DOHH2 (cell line): ENCODE data around the gene MRFAP1.
"Not testable (repeated sequence)": the region's sequence is repeated elsewhere in the genome, so short reads cannot be mapped to it uniquely, and the experiment has no call there.

ENCODE experiments used
- H3F3A ChIP-seq: fragments of 200-600 bp; sonication (generic), shearing (Covaris generic); 2 replicates; pipeline ENCODE4 v1.6.0; 2016; ENCODE audit warnings: antibody characterized with exemption, mild to moderate bottlenecking; ENCODE audit not compliant: control insufficient read depth, insufficient read depth
- H3K27ac ChIP-seq: fragments of 200-600 bp; sonication (generic); 2 replicates; pipeline ENCODE4 v1.5.1; 2014; ENCODE audit warnings: low read depth, mild to moderate bottlenecking, low read length, moderate library complexity
- H3K27me3 ChIP-seq: fragments of 200-600 bp; sonication (generic); 2 replicates; pipeline ENCODE4 v1.6.1; 2014; ENCODE audit warnings: mild to moderate bottlenecking, low read length, mixed read lengths; ENCODE audit not compliant: control insufficient read depth
- H3K36me3 ChIP-seq: fragments of 200-600 bp; sonication (generic); 2 replicates; pipeline ENCODE4 v1.6.1; 2014; ENCODE audit warnings: mild to moderate bottlenecking, low read length, moderate library complexity, mixed read lengths; ENCODE audit not compliant: control insufficient read depth
- H3K4me1 ChIP-seq: fragments of 200-600 bp; sonication (generic); 2 replicates; pipeline ENCODE4 v1.6.1; 2014; ENCODE audit warnings: mild to moderate bottlenecking, low read length, mixed read lengths; ENCODE audit not compliant: control insufficient read depth
- H3K4me2 ChIP-seq: fragments of 200-600 bp; sonication (generic); 2 replicates; pipeline ENCODE4 v1.6.0; 2014; ENCODE audit warnings: mild to moderate bottlenecking, low read length, moderate library complexity
- H3K4me3 ChIP-seq: fragments of 200-600 bp; sonication (generic); 2 replicates; pipeline ENCODE4 v1.5.1; 2014; ENCODE audit warnings: mild to moderate bottlenecking, low read length, mixed read lengths
- H3K79me2 ChIP-seq: fragments of 200-600 bp; sonication (generic); 2 replicates; pipeline ENCODE4 v1.6.1; 2014; ENCODE audit warnings: mild to moderate bottlenecking, low read length, mixed read lengths; ENCODE audit not compliant: control insufficient read depth
- H3K9me2 ChIP-seq: fragments of 200-600 bp; sonication (generic); replicated peaks from 2 replicates; pipeline ENCODE4 v1.6.1; 2014; ENCODE audit warnings: mild to moderate bottlenecking, low read length, mixed read lengths; ENCODE audit not compliant: control insufficient read depth
- H3K9me3 ChIP-seq: fragments of 200-600 bp; sonication (generic); 2 replicates; pipeline ENCODE4 v1.6.1; 2014; ENCODE audit warnings: antibody characterized with exemption, low read length, mixed read lengths; ENCODE audit not compliant: control insufficient read depth, insufficient read depth
- H4K20me1 ChIP-seq: fragments of 200-600 bp; sonication (generic); 2 replicates; pipeline ENCODE4 v1.6.0; 2014; ENCODE audit warnings: low read depth, mild to moderate bottlenecking, antibody characterized with exemption, low read length, moderate library complexity; ENCODE audit not compliant: control insufficient read depth, insufficient read depth
- CTCF ChIP-seq: fragments of 200-600 bp; sonication (generic); IDR thresholded peaks from one replicate; pipeline ENCODE4 v1.5.1; 2014; ENCODE audit warnings: antibody characterized with exemption, mild to moderate bottlenecking, low read depth, low read length; ENCODE audit not compliant: poor library complexity, severe bottlenecking
- EZH2phosphoT487 ChIP-seq: fragments of 200-600 bp; sonication (generic); IDR thresholded peaks from 2 replicates; pipeline ENCODE4 v1.6.1; 2017; ENCODE audit warnings: borderline replicate concordance, mild to moderate bottlenecking, antibody characterized with exemption, low read length, moderate library complexity, mixed read lengths

MRFAP1 gene

GRCh38 chr4:6668391-6668790 lies 27.9 kb downstream of the MRFAP1 start:
- no peaks in the 10 kb centered on the region for H3F3A ChIP-seq
- no peak overlapping the region for H3K4me3 ChIP-seq
- TF ChIP-seq EZH2phosphoT487 = no peak
- TF ChIP-seq CTCF = no peak
- no peaks in the 10 kb centered on the region for H3K9me2 ChIP-seq
- no peaks in the 10 kb centered on the region for H3K36me3 ChIP-seq
- no peaks in the 10 kb centered on the region for H3K9me3 ChIP-seq
- no peak overlapping the region for H3K27ac ChIP-seq
- peaks cover 3% of the 10 kb centered on the region for H3K4me1 ChIP-seq
- no peaks in the 10 kb centered on the region for H4K20me1 ChIP-seq
- no peak overlapping the region for H3K4me2 ChIP-seq
- H3K27me3 ChIP-seq = peaks cover under 1% of the 10 kb centered on the region; the same call in 1 of the 2 replicates
- H3K79me2 ChIP-seq = no peaks in the 10 kb centered on the region

- no peak for TF ChIP-seq CTCF
- no peak for TF ChIP-seq EZH2phosphoT487
- peaks cover 14% of the 10 kb centered on the region; the same call in 1 of the 2 replicates for H4K20me1 ChIP-seq
Observed at GRCh38 chr4:6671648-6672047, 31.2 kb downstream of the MRFAP1 start.

DNA sequence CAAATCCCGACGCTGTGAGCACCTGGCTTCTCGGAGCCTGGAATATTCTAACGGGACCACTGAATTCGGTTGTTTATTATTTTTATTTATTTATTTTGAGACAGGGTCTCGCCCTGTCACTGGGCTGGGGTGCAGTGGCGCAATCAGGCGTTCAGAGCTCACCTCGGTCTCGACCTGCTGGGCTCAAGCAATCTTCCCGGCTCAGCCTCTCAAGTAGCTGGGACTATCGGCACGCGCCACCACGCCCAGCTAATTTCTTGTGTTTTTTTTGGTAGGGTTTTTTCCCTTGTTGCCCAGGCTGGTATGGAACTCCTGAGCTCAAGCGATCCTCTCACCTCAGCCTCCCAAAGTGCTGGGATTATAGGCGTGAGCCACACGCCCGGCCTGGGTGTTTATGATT lies 31.6 kb downstream of the MRFAP1 start:
- no peaks in the 10 kb centered on the region for H3K9me2 ChIP-seq
- peaks cover 36% of the 10 kb centered on the region for H3K4me1 ChIP-seq
- H3K79me2 ChIP-seq = peaks cover 32% of the 10 kb centered on the region
- H4K20me1 ChIP-seq = peaks cover 14% of the 10 kb centered on the region; the same call in 1 of the 2 replicates
- no peak for TF ChIP-seq EZH2phosphoT487
- no peak for TF ChIP-seq CTCF
- H3K4me3 ChIP-seq = no peak overlapping the region
- H3F3A ChIP-seq = no peaks in the 10 kb centered on the region
- peaks cover 23% of the 10 kb centered on the region for H3K36me3 ChIP-seq
- no peak overlapping the region for H3K4me2 ChIP-seq
- H3K9me3 ChIP-seq = no peaks in the 10 kb centered on the region
- H3K27me3 ChIP-seq = no peaks in the 10 kb centered on the region
- H3K27ac ChIP-seq = no peak overlapping the region

More at GRCh38 chr4:6671648-6672047, 31.2 kb downstream of the MRFAP1 start:
- peaks cover 28% of the 10 kb centered on the region for H3K79me2 ChIP-seq
- peaks cover 19% of the 10 kb centered on the region for H3K36me3 ChIP-seq
- H3K9me2 ChIP-seq = no peaks in the 10 kb centered on the region
- H3K4me1 ChIP-seq = peaks cover 33% of the 10 kb centered on the region
- no peaks in the 10 kb centered on the region for H3K27me3 ChIP-seq
- no peaks in the 10 kb centered on the region for H3F3A ChIP-seq
- H3K27ac ChIP-seq = no peak overlapping the region
- no peaks in the 10 kb centered on the region for H3K9me3 ChIP-seq
- no peak overlapping the region for H3K4me2 ChIP-seq
- no peak overlapping the region for H3K4me3 ChIP-seq

- H3F3A ChIP-seq = not testable (repeated sequence)
Observed at GRCh38 chr4:6672541-6673190, 32.2 kb downstream of the MRFAP1 start.

GRCh38 chr4:6673191-6673659 lies 32.7 kb downstream of the MRFAP1 start:
- peaks cover 36% of the 10 kb centered on the region for H3K4me1 ChIP-seq
- H3K4me3 ChIP-seq = peak overlapping the region; percentile 80
- not testable (repeated sequence) for H3K27me3 ChIP-seq, H3K9me3 ChIP-seq, H3K9me2 ChIP-seq, H3F3A ChIP-seq
- H3K36me3 ChIP-seq = peaks cover 30% of the 10 kb centered on the region
- H3K79me2 ChIP-seq = peaks cover 40% of the 10 kb centered on the region
- H3K4me2 ChIP-seq = peak overlapping the region; percentile 64
- peak overlapping the region; percentile 78 for H3K27ac ChIP-seq
- peaks cover 14% of the 10 kb centered on the region; the same call in 1 of the 2 replicates for H4K20me1 ChIP-seq

More at GRCh38 chr4:6672541-6673190, 32.2 kb downstream of the MRFAP1 start:
- Histone ChIP-seq H3K79me2 (peaks cover 38% of the 10 kb centered on the region), H4K20me1 (peaks cover 14% of the 10 kb centered on the region; the same call in 1 of the 2 replicates), H3K4me1 (peaks cover 36% of the 10 kb centered on the region), H3K36me3 (peaks cover 29% of the 10 kb centered on the region), H3K27ac (peak overlapping the region; percentile 78; the same call in 1 of the 2 replicates)
- not testable (repeated sequence) for H3K4me3 ChIP-seq, H3K9me2 ChIP-seq, H3K27me3 ChIP-seq, H3K4me2 ChIP-seq, H3K9me3 ChIP-seq
